IPS-11a (cell line): ENCODE measurements around the gene GNAO1.

Experiments
- H3K4me3 ChIP-seq: one replicate; pipeline ENCODE4 v1.5.1; 2013; ENCODE audit warnings: low read depth, low read length, control low read depth

Gene GNAO1

DNA sequence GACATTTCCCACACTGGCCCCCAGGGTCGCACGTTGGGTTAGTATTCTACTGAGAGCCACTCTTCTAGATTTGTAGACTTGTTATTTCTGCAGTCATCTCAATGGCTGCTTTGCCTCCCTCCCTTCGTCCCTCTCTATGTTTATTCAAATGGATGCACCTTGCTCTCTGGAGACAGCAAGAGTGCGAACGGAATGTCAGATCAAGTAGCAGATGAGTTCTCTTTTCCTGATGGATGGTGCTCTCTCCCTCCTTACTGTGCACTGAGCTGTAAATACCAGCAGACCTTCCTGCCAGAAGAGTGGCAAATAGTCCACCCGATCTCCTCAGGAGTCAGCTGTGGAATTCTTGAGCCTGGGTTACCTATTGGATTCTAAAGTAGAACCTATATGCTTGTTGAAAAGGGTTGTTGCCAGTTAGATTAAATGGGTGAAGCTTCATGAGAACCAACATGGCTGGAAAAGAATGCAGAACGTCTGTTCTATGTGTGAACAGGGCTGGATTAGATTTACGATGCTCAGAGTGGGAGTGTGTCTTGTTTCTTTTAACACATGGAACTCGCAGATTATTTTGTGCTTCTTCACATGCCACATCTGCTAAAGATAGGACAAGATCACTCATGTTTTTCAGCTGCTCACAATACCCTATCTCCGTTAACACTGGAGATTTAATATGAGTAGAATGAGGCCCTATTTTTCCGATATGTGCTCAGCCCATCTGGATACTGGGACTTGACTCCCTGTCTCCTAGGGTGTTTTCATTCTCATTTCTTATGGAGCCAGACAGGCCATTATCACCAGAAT, 6.1 kb downstream of the GNAO1 start:
- no peak overlapping the region for H3K4me3 ChIP-seq

DNA sequence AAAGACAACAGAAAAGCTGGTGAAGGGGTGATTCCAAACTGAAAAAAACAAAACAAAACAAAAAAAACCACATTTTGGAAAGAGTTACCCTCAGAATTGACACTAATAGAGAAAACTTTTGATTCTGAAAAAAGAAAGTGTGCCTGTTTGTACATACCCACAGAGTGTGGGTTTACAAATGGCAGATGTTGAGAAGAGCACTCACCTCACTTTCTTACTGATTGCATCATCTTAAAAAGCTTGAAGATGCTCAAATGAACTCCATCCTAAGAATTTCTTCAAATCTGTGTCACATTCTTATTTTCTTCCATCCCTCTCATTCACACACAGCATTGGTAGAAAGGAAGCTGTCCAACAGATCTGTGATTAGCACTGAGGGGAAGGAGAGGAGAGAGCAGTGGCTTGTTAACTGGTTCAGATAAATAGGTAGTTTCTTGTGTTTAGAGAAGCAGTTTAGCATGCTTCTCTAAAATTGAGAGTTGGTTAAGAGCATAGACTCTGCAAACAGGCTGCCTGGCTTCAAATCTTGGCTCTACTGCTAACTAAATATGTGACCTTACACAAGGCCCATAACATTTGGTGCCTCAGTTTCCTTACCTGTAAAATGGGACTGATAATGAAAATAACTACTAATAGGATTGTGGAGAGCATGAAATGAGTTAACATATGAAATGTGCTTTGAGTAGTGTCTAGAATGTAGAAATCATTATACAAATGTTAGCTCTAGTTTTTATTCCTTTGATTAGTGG, 6.9 kb downstream of the GNAO1 start:
- H3K4me3 ChIP-seq, result no peak overlapping the region

DNA sequence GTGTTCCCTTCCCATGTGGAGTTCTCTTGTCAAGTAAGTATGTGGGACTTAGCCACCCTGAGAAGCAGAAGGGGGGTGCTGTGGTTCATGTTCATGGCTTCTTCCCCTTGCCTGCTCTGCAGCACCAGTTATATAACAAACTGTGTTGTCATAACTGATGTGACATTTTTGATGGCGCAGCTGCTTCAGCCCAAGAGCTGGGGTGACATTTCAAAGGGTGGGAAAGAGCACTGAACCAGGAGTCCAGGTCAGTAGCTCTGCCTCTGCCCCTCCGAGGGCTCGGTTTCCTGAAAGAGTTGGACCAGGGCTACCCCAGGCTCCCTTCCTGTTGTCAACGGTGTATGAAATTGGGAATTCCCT, 7.4 kb downstream of the GNAO1 start:
- no peak overlapping the region for H3K4me3 ChIP-seq

DNA sequence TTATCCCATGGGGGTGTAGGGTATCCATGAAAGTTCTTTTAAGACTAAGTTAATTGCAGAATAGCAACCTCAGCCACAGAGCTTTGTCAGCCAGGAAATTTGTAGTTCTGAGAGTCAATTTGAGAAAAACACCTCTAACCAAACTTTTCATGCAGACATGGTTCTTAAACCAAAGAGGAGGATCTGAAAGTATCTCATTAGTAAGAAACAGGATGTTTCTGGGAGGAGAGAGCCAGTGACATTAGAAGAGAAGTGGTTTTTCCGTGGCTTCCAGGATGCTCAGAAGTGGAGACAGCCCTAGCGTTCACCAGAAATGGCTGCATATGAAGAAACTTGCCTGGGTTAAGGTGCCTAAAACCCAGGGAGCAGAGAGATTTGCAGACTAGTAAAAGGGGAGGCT, 7.9 kb downstream of the GNAO1 start:
- H3K4me3 ChIP-seq, result no peak overlapping the region

DNA sequence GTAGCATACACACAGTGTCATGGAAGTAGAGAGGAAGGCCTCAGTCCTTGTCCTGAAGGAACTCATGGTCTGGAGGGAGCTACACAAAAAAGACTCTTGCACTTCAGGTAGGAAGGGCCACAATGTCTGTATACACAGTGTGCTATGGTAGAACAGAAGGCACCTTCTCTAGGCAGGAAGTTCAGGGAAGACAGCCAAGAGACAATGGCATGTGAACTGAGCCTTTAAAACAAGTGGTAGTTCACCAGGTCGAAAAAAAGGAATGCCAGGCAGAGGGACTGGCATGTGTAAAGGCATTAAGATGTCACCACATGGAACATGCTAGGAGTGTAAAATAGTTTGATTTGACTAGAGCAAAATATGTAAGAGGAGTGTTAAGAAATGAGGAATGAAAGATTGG, 9.7 kb downstream of the GNAO1 start:
- H3K4me3 ChIP-seq, result no peak overlapping the region

DNA sequence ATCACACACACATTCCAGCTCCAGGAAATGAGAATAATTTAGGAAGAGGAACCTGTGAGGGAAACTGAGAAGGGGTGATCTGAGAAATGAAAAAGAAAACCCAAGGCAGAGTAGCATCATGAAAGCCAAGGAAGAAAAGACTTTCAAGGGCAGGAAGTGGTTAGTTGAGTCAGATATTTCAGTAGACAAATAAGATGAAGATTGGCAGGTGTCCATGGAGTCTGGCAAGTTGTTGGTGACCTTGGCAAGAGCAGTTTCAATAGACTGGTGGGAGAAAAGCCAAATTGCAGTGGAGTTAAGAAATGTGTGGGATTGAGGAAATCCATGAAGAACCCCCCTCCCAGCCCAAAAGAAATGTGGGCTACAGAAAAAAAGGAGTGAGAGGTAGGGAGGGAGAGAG, 10.7 kb downstream of the GNAO1 start:
- no peak overlapping the region for H3K4me3 ChIP-seq

DNA sequence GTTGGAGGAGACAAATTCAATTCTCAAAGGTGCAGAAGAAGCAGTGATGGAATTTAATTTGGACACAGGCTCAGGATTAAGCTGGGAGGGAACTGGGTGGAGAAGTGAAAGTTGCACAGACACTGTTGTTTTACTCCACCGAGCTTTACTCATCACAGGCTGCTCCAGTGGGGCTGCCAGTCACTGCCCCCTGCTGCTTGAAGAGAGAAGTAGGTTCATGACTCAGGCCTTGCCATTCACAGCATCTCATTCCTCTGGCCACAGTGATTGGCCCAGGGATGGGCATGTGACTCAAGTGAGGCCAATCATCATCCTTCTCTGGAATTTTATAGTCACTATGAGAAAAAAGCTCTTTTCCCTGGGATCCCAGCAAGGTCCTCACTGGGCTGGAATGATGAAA, 11.8 kb downstream of the GNAO1 start:
- no peak overlapping the region for H3K4me3 ChIP-seq

DNA sequence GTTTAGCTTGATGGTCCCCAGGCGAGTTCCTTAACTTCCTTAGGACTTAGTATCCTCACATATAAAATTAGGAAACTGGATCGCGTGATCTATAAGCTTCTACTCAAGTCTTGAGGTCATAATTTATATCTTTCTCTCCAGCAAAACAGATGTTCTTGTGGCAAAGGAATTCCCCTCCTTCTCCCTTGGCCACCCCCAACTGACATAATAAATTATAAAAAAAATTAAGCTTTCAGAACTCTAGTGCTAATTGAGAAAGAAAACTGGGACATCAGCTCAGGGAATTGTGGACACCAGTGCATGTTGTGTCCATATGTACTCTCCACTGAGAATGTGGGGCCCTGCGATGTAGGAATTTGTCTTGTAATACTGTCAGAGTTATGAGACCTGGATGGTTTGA, 13.5 kb downstream of the GNAO1 start:
- H3K4me3 ChIP-seq, result no peak overlapping the region

DNA sequence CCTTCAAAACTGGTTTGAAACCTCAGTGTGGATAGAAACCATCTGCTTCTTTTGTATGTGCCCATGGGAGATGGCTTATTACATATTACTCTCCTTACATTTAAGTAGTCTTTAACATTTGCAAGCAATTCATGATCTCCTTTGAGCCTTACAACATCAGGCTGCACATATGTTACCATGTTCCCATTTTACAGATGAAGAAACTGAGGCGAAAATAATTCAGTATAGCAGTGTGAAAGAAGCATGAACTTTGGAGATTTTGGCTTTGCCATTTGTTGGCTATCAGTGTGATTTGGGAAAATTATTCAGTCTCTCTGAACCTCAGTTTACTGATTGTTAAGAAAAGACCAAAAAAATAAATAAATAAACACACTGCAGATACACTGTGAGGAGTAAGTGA, 15.7 kb downstream of the GNAO1 start:
- no peak overlapping the region for H3K4me3 ChIP-seq

DNA sequence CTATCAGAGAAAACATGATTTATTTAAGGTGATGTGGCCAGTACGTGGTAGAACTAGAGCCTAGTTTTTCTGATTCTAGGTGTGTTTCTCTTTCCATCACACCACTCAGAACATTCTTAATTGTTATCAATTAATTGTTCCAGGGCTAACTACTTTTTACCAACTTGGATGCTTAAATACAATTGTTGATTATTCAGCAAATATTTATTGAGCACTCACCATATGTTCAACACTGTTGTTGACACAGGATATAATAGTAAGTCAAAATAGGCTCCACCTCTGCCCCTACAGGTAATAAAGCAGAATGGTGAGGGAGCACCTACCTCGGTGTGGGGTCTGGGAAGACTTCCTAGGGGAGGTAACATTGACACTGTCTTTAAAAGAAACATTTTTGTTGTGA, 16.1 kb downstream of the GNAO1 start:
- no peak overlapping the region for H3K4me3 ChIP-seq

DNA sequence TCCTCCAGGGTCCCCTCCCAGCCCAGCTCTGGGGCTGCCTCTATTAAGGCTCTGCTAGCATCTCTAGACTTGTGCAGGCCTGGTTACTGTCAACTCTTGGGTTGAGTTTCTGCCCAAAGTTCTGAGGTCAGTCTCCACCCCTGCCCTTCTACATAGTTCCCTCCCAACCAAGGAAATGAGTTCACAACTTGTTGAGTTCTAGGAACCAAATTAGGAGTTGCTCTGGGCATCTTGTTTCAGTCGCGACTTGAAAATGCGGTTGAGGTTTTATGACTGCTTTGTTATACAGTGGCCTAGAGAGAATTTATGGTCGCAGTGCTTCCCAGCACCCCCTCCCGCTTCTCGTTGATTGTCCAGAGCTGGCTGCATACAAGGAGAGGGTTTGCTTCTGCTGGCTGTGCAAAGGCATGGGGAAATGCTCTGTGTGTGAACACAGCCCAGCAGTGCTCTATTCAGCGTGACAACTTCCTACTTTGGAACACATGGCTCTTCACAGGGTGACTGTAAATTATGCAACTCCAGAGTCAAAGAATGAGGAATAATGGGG, 20.2 kb downstream of the GNAO1 start:
- no peak overlapping the region for H3K4me3 ChIP-seq

DNA sequence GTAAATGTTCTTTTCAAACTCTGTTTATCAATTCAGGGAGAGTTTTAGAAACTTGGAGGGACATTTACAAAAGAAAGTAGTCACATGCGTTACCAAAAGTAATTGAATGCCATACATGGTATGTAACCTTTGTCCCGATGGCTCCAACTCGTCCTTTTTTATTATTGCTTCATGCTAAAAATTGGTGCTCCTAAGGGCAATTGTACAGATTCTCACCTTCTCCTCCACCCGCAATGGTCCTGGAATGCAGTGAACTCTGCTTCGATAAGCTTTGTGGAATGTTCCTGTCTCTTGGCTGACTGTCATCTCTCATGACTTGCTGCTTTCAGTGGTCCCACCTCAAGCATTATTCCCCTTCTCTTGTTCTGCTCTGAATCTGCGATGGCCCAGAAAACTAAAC, 20.9 kb downstream of the GNAO1 start:
- no peak overlapping the region for H3K4me3 ChIP-seq

DNA sequence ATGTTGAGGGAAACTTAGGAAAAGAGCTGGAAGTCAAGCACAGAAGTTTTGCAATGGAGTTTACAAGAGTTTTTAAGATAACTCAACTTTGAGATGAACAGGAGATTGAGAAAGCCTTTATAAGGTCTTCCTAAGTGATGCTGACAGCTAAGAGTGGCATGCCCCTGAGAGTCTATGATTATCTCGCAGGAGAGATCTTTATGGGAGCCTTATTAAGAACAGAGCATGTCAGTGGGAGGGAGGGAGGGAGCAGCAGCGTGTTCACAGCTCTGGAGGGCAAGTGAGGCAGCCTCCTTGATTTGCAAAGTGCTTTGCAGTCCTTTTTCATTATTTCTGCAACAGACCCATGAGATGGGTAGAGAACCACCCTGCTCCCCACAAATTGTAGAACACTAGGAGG, 30.7 kb downstream of the GNAO1 start:
- H3K4me3 ChIP-seq, result no peak overlapping the region

DNA sequence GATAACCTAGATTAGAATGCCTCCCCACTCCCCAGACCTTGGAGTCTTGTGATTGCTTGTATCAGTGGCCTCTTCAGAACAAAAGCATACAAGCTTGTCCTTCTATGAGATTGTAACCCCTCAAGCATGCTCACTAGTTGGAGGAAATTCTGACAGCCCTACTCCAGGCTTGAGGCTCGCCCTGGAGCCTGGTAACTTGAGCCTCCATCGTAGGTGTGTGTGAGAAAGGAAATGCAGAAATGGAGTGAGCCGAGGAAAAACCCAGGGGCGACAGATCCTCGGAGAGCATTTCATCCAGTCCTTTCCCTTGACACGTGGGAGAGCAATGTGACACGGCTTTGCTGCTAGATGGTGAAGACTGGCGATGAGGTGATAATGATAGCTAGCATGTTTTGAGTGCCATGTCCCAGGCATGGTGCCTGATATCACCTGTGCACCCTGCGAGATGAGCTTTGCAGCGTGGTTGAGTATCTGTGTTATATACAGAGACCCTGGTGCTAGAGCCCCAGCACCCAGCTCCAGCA, 31.2 kb downstream of the GNAO1 start:
- no peak overlapping the region for H3K4me3 ChIP-seq

DNA sequence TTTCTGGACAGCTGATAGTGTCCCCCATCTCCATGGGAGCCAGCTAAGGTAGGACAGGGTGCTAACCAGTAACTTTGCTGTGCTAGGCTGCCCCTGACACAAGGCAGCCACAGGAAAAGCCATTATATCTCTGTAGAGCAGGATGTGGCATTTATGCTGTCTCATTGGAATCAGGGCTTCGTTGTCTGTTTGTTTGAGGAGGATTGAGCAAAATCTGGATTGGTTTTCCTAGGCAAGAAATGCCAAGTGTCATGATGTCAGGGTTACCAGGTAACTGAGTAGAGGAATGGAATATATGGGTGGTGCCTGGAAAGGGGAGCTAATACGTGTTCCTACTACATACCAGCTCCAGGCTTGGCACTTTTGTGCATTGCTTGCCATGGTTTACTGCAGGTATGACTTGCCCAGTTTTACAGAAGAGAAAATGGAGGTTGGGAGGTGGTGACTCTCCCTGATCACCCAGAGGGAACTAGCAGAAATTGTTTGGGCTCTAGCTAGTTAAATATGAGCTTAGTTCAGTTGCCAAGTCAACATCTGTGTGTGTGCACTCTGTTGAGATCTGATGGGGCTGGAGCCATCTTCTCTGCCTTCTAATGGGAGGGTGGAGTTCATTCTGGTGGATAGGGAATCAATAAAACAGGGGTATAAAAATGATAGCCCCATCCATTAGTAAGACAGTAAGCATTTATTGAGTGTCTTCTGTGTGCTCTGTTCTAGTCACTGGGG, 33.9 kb downstream of the GNAO1 start:
- no peak overlapping the region for H3K4me3 ChIP-seq

DNA sequence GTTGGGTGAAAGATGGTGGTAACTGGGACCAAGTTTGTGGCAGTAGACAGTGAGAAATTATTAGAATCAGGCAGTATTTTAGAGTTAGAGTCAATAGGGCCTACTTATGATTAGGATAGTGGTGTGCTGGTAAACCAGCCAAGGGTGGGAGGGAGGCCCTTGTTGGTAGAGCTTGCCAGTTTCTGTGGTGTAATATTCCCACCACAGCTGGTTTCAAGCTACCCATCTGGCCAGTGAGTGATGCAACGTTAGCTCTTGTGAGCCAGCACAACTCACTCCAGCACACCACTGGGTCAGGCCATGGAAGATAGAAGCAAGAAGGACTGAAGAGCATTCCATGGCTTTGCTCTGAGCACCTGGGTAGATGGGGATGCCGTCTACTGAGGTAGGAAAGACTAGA, 34.9 kb downstream of the GNAO1 start:
- no peak overlapping the region for H3K4me3 ChIP-seq

DNA sequence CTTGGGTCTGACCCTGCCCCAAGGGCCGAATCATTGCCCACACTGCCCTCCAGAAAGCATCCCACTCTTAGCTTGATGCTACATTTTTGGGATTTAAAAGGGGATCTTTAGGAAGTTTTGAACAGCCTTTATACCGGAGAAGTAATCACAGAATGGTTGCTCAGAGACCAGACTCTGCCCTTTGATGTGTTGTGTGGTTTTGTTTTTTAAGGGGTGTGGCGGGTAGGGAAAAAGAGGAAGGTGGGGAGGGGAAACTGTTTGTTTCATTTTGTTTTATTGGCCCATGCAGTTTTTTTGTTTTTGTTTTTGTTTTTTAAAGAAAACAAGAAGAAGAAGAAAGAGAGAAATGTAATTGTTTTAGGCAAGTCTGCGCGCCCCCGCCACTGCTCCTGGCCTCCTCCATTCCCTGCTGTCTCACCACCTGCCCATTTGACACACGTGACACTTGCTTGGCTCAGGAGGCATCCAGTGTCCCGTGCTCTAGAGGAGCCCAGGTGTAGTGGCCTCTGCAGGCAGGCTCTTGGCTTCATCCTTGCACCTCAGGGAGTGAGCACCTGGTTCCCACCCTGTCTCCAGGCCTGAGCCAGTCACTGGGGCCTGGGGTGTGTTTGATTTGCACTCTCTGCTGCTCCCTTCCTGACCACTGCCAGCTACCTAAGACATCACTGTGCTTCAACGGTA, 35.7 kb downstream of the GNAO1 start:
- no peak overlapping the region for H3K4me3 ChIP-seq

DNA sequence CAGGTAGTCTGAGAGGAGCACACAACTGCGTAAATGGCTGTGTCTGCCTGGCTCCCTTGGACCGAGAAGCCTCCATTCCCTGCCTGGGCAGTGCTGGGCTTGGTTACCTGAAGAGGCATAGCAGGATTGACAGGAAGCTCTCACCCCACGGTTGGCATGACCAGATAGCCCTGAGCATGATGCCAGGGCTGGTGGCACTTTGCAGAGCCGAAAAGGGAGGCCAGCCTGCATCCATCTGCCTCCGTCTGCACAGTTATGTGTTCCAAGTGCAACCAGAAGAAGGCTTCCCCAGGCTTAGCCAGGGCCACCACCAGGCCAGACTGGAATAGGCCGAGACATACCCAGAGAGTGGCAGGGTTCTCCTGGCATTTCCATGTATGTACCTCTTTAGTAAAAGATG, 36.6 kb downstream of the GNAO1 start:
- no peak overlapping the region for H3K4me3 ChIP-seq

DNA sequence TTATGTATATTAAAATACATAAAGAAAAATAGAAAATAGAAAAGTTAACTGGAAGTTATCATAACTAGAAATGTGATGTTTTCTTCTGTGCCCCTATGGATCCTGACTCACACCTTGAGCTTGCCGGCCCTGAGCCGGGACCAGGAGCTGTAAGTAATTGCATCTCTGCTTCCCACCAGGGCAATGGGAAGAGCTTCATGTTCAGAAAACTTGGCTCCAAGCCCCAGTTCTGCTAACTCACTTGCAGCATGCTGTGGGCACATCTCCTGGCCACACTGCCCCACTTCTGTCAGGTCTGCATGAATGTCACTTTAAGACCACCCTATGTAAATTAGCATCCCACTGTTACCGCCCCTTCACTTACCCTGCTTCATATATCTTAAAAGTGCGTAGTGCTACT, 37.2 kb downstream of the GNAO1 start:
- no peak overlapping the region for H3K4me3 ChIP-seq

DNA sequence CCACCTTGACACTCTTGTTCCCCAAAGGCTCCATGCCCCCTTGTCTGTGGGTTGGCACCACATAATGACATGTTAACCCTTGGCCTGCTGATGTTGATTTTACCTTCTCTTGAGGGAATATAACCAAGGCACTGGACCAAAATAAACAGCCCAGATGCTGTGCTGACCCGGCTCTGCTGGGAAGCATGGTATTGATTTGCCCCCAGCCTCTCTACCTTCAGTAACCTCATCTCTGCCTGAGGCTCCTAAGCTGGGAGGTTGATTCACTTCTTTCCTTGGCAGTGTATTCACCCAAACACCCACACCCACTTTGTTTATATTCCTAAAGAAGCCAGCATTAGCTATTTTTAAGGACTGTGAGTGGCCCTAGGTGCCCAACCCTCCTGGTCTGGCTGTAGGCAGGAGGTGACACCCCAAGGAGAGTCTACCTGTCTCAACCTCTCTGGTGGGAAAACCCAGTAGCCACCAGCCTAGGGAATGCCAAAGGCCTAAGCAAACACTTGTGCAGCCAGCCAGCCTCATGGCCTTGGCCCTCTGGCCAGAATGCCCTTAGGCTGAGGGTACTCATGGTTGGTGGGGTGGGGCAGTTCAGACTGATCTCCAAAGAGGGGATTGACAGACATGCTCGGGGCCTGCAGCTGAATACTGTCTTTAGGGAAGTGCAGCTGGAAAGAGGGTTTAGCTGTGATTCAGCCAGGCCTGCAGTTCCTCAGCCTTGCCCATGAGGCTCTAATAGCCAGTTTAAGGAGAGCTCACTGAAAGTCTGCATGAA, 42.7 kb downstream of the GNAO1 start:
- no peak overlapping the region for H3K4me3 ChIP-seq
